H1 (cell line): ENCODE results near the gene STX7. TPM values are rescaled to one million over a fixed set of nuclear protein-coding genes. Genes with fewer than 3 reads are reported as not detected.

Experiments used
- CTCF ChIA-PET: fragments of 300-600 bp; sonication (Branson Sonifier 250); formaldehyde crosslinking; loops from one replicate; lab custom pipeline; 2021; ENCODE audit not compliant: partially characterized antibody; lab: Charles Lee
- POLR2A ChIA-PET: fragments of 300-600 bp; sonication (Branson Sonifier 250); formaldehyde crosslinking; loops from one replicate; lab custom pipeline; 2021; ENCODE audit warnings: inconsistent platforms; ENCODE audit not compliant: partially characterized antibody; lab: Charles Lee
- DNase-seq, 2 experiments: peaks; one replicate each; pipeline versions ENCODE4 v3.0.0 to v3.0.0-alpha.2; 2010 to 2022; ENCODE audit warnings: low spot score in 2 of 2, low read depth in 1 of 2, mixed read lengths in 1 of 2
- FAIRE-seq: peaks from 2 replicates; lab custom pipeline; 2011; peaks lifted over from hg19 to GRCh38; lab: Jason Lieb, UNC
- H2AFZ ChIP-seq: 2 replicates; pipeline ENCODE4 v1.8.1; 2012; ENCODE audit warnings: low read length, inconsistent platforms
- H2AK5ac ChIP-seq: 2 replicates; pipeline ENCODE4 v1.6.1; 2013; ENCODE audit warnings: low read depth, low read length
- H2BK120ac ChIP-seq: replicated peaks from 2 replicates; pipeline ENCODE3; 2013; ENCODE audit warnings: low read depth, low read length, inconsistent platforms
- H2BK12ac ChIP-seq: 2 replicates; pipeline ENCODE4 v1.6.1; 2013; ENCODE audit warnings: low read depth, low read length
- H2BK15ac ChIP-seq: 2 replicates; pipeline ENCODE4 v1.6.1; 2013; ENCODE audit warnings: low read length
- H2BK20ac ChIP-seq: 2 replicates; pipeline ENCODE4 v1.6.1; 2013; ENCODE audit warnings: low read length
- H2BK5ac ChIP-seq: 2 replicates; pipeline ENCODE4 v1.6.1; 2013; ENCODE audit warnings: low read depth, low read length
- H3K14ac ChIP-seq: 2 replicates; pipeline ENCODE4 v1.6.1; 2013; ENCODE audit warnings: inconsistent platforms; ENCODE audit not compliant: insufficient read length
- H3K18ac ChIP-seq: 2 replicates; pipeline ENCODE4 v1.6.1; 2013; ENCODE audit warnings: low read length; ENCODE audit errors: extremely low read depth
- H3K23ac ChIP-seq: 2 replicates; pipeline ENCODE4 v1.6.1; 2013; ENCODE audit warnings: inconsistent platforms; ENCODE audit not compliant: insufficient read length
- H3K23me2 ChIP-seq: 2 replicates; pipeline ENCODE4 v1.6.1; 2013; ENCODE audit warnings: low read depth, low read length
- H3K27ac ChIP-seq: 2 replicates; pipeline ENCODE4 v1.6.1; 2011; ENCODE audit warnings: low read depth, low read length, inconsistent platforms
- H3K27me3 ChIP-seq, 4 experiments: replicated peaks in 1 of 4; 1 replicate in 1 of 4; 2 replicates in 3 of 4; pipeline versions ENCODE4 v1.6.1 to v1.8.1; 2011 to 2013; ENCODE audit warnings: low read length in 3 of 4, mild to moderate bottlenecking in 3 of 4, inconsistent platforms in 2 of 4, mixed read lengths in 2 of 4, moderate library complexity in 1 of 4; ENCODE audit not compliant: control insufficient read depth in 3 of 4, insufficient read depth in 3 of 4; ENCODE audit errors: extremely low read depth in 1 of 4
- H3K36me3 ChIP-seq, 4 experiments: 2 replicates each; pipeline versions ENCODE4 v1.6.1 to v1.8.1; 2011 to 2013; ENCODE audit warnings: mild to moderate bottlenecking in 4 of 4, low read length in 3 of 4, moderate library complexity in 2 of 4, control low read depth in 1 of 4, inconsistent platforms in 1 of 4; ENCODE audit not compliant: insufficient read depth in 4 of 4, control insufficient read depth in 2 of 4
- H3K4ac ChIP-seq: replicated peaks from 2 replicates; pipeline ENCODE3; 2013; ENCODE audit warnings: low read length, low read depth, mixed read lengths, inconsistent platforms; ENCODE audit not compliant: insufficient read length
- H3K4me1 ChIP-seq, 4 experiments: replicated peaks in 1 of 4; 1 replicate in 1 of 4; 2 replicates in 3 of 4; pipeline versions ENCODE4 v1.6.1 to v1.8.1; 2011 to 2013; ENCODE audit warnings: low read length in 3 of 4, inconsistent platforms in 2 of 4, mixed read lengths in 1 of 4; ENCODE audit not compliant: insufficient read depth in 4 of 4, control insufficient read depth in 3 of 4
- H3K4me2 ChIP-seq, 2 experiments: 2 replicates each; pipeline versions ENCODE4 v1.6.1 to v1.8.1; 2011 to 2013; ENCODE audit warnings: low read depth in 2 of 2, low read length in 2 of 2, control low read depth in 1 of 2, inconsistent platforms in 1 of 2, mild to moderate bottlenecking in 1 of 2; ENCODE audit not compliant: insufficient read depth in 1 of 2
- H3K4me3 ChIP-seq, 4 experiments: fragments of 200-600, 300-600 bp in 1 of 4; sonication (generic), shearing (Covaris generic), sonication (Bioruptor Twin) in 1 of 4; 2 replicates each; pipeline versions ENCODE4 v1.5.1 to v1.8.1; 2011 to 2016; ENCODE audit warnings: low read length in 4 of 4, low read depth in 3 of 4, control low read depth in 2 of 4, inconsistent platforms in 2 of 4, mild to moderate bottlenecking in 2 of 4, mixed read lengths in 1 of 4, moderate library complexity in 1 of 4; ENCODE audit not compliant: insufficient read depth in 2 of 4; ENCODE audit errors: extremely low read depth in 1 of 4
- H3K56ac ChIP-seq: replicated peaks from 2 replicates; pipeline ENCODE3; 2013; ENCODE audit warnings: low read depth, mild to moderate bottlenecking, mixed read lengths, low read length, inconsistent platforms; ENCODE audit not compliant: insufficient read length
- H3K79me1 ChIP-seq: 2 replicates; pipeline ENCODE4 v1.6.1; 2013; ENCODE audit warnings: low read depth, low read length, control low read depth
- H3K79me2 ChIP-seq, 2 experiments: 2 replicates each; pipeline versions ENCODE4 v1.6.1 to v1.8.1; 2012 to 2013; ENCODE audit warnings: low read length in 2 of 2, mild to moderate bottlenecking in 2 of 2, inconsistent platforms in 1 of 2; ENCODE audit not compliant: insufficient read depth in 2 of 2, control insufficient read depth in 1 of 2
- H3K9ac ChIP-seq, 4 experiments: replicated peaks in 1 of 4; 1 replicate in 1 of 4; 2 replicates in 3 of 4; pipeline versions ENCODE4 v1.6.1 to v1.8.1; 2011 to 2013; ENCODE audit warnings: low read depth in 3 of 4, low read length in 3 of 4, control low read depth in 2 of 4, mild to moderate bottlenecking in 2 of 4, moderate library complexity in 2 of 4, inconsistent platforms in 1 of 4; ENCODE audit errors: extremely low read depth in 1 of 4
- H3K9me3 ChIP-seq, 2 experiments: 2 replicates each; pipeline versions ENCODE4 v1.6.1 to v1.8.1; 2012 to 2013; ENCODE audit warnings: mild to moderate bottlenecking in 2 of 2, moderate library complexity in 2 of 2, control low read depth in 1 of 2, inconsistent platforms in 1 of 2, low read depth in 1 of 2, low read length in 1 of 2, mixed read lengths in 1 of 2; ENCODE audit not compliant: insufficient read depth in 2 of 2
- H4K20me1 ChIP-seq, 2 experiments: replicated peaks in 1 of 2; 2 replicates each; pipeline versions ENCODE3 to v1.8.1; 2011 to 2013; ENCODE audit warnings: inconsistent platforms in 2 of 2, low read length in 2 of 2, mild to moderate bottlenecking in 1 of 2; ENCODE audit not compliant: insufficient read depth in 2 of 2, control insufficient read depth in 1 of 2
- H4K5ac ChIP-seq: 2 replicates; pipeline ENCODE4 v1.6.1; 2013; ENCODE audit warnings: low read length, low read depth, mixed read lengths, inconsistent platforms; ENCODE audit not compliant: insufficient read length
- H4K8ac ChIP-seq: 2 replicates; pipeline ENCODE4 v1.8.0; 2013; ENCODE audit warnings: mild to moderate bottlenecking, moderate library complexity, low read length, inconsistent platforms; ENCODE audit not compliant: insufficient read depth; ENCODE audit errors: extremely low read depth
- H4K91ac ChIP-seq: replicated peaks from 2 replicates; pipeline ENCODE3; 2013; ENCODE audit warnings: low read length, mixed read lengths, inconsistent platforms; ENCODE audit not compliant: insufficient read length
- SRF ChIP-seq: IDR thresholded peaks from 2 replicates; pipeline ENCODE4 v1.6.1; 2011; ENCODE audit warnings: mild to moderate bottlenecking, low read depth, low read length, moderate library complexity
- WGBS, 2 experiments: shearing (Covaris generic) in 1 of 2; methylation state at CpG; one replicate each; pipeline versions ENCODE4 v1.1.6 to v1.1.7; 2013 to 2015; ENCODE audit warnings: low lambda C conversion rate in 2 of 2, mixed read lengths in 2 of 2, inconsistent platforms in 1 of 2, low coverage in 1 of 2, missing lambda C conversion rate in 1 of 2; ENCODE audit not compliant: insufficient replicate concordance in 2 of 2, insufficient coverage in 1 of 2, insufficient read length in 1 of 2; ENCODE audit errors: extremely low coverage in 1 of 2, missing lambda C conversion rate in 1 of 2; 5-methylcytosine and 5-hydroxymethylcytosine counted together
- polyA plus RNA-seq, 7 experiments: library from polyadenylated mRNA; depleted of rRNA in 3 of 7; stranded (reverse) in 5 of 7; unstranded in 2 of 7; fragments of >200 nt in 5 of 7; fragments of 200-250 nt in 2 of 7; gene quantifications; 1 replicate in 5 of 7; 2 replicates in 1 of 7; 4 replicates in 1 of 7; pipeline versions ENCODE4 v1.2.1 to v1.2.3, GENCODE V29; 2011 to 2013; ENCODE audit warnings: missing spikeins in 2 of 7, mixed read lengths in 2 of 7
- total RNA-seq: library from RNA; stranded (reverse); fragmentation: NEBNext Ultra II Directional; extraction: Animal tissue kit (Norgen Biotek cat#: 25700); gene quantifications from 2 replicates; pipeline ENCODE4 v1.2.1, GENCODE V29; 2021

STX7 gene
- total and polyA plus RNA-seq, 2 of the 8 experiments (the other 6 are each of a cell fraction or from before 2014, with no cell fraction given): 5.7 to 27.9 TPM

GRCh38 chr6:132405143-132405915 is 107.6 kb downstream of the STX7 start:
- Histone ChIP-seq H3K27ac (no peak overlapping the region), H3K36me3 (no peaks in the 10 kb centered on the region), H4K91ac (no peak overlapping the region), H3K4me1 (no peaks in the 10 kb centered on the region; a peak in 2 of 7 replicates), H3K4me3 (no peak overlapping the region), H3K56ac (no peak overlapping the region), H2BK20ac (no peak overlapping the region), H4K5ac (no peak overlapping the region), H3K14ac (no peak overlapping the region), H3K79me1 (no peaks in the 10 kb centered on the region), H2AK5ac (no peak overlapping the region), H3K9me3 (no peaks in the 10 kb centered on the region; a peak in 1 of 4 replicates), H3K9ac (no peak overlapping the region), H3K23me2 (peaks cover 14% of the 10 kb centered on the region), H2AFZ (no peak overlapping the region), H3K4me2 (0 out of 4 replicates have a peak overlapping the region, but pooled peaks of 1 of the 2 experiments have one; percentile 6), H4K8ac (no peak overlapping the region), H2BK120ac (no peak overlapping the region), H3K23ac (no peak overlapping the region), H3K18ac (no peak overlapping the region), H3K27me3 (peaks cover 4 to 31% (median 24%) of the 10 kb centered on the region in 4 experiments), H2BK5ac (no peak overlapping the region), H4K20me1 (no peaks in the 10 kb centered on the region), H3K4ac (no peak overlapping the region), H3K79me2 (no peaks in the 10 kb centered on the region), H2BK15ac (no peak overlapping the region), H2BK12ac (no peak overlapping the region)
- no peak for TF ChIP-seq SRF
- DNase-seq (no peak), FAIRE-seq (no peak)
- POLR2A ChIA-PET: interaction anchor here (0.6 kb wide), 1 partner anchor 409 kb away, joined by 3 read pairs; no protein-coding TSS in a partner anchor
- CTCF ChIA-PET: interaction anchor here (1.1 to 3.1 kb wide), 2 partner anchors 13 to 107 kb away, joined by 3 to 16 read pairs; no protein-coding TSS in a partner anchor
- WGBS, 2 experiments: 96% methylated on average over 2 of the region's 2 CpGs; no CpG with 5 or more reads in 1 of the 2 experiments
